Measurements from ENCODE around the gene EEPD1.
"Not testable (repeated sequence)": the region's sequence is repeated elsewhere in the genome, so short reads cannot be mapped to it uniquely, and the experiment has no call there.

The EEPD1 gene

DNA sequence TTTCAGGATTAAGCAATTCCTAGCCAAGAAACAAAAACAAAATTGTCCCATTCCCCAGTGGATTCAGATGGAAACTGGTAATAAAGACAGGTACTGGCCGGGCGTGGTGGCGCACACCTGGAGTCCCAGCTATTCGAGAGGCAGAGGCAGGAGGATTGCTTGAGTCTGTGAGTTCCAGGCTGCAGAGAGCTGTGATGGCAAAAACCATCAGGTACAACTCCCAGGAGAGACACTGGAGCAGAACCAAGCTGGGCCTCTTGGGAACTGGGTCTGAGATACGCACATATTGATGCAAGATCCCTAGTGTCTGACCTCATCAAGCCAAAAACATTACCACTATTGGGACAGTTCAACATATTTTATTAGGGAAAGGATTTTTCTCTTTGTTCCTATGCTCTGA lies 152.6 kb downstream of the EEPD1 start:
- no peak for DNase-seq

DNA sequence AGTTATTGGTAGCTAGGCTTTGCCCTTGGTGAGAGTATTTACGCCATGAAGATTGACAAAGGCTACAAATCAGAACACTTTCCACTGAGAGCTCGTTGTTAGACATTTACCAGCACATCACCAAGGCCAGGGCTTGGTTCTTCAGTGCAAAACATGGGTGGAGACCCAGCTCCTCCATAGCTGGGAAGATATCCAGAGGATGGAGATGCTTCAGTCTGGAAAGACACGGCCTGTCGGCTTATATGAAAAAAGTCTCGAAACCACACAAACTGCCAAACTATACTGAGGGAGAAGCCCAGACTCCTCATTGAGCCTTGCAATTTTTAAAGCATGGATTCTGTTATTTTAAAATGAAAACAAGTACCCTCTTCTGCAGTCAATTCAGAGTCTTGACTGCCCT lies 153.2 kb downstream of the EEPD1 start:
- DNase-seq: no peak

DNA sequence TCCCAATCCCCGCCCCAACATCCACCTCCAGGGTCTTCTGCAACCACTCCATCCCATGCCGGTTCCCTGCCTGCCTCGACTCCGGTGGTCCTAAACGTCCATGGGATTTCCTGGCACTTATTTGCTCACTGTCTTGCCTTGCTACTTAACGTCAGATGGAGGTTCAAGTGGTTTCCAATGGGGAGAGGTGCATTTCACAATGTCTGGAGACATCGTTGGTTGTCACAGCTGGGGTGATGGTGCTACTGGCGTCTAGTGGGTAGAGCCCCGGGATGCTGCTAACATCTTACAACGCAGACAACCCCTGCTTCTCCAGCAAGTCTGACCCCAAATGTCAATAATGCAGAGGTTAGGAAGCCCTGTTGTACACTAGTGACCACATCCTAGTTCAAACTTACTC lies 153.7 kb downstream of the EEPD1 start:
- no peak for DNase-seq

- DNase-seq: no peak
Observed at GRCh38 chr7:36308031-36308430, 155.0 kb downstream of the EEPD1 start.

- no peak for DNase-seq
Observed at GRCh38 chr7:36309301-36309700, 156.2 kb downstream of the EEPD1 start.

- no peak for DNase-seq
Observed at GRCh38 chr7:36309716-36310115, 156.7 kb downstream of the EEPD1 start.

GRCh38 chr7:36310897-36311296 lies 157.8 kb downstream of the EEPD1 start:
- DNase-seq: no peak

DNA sequence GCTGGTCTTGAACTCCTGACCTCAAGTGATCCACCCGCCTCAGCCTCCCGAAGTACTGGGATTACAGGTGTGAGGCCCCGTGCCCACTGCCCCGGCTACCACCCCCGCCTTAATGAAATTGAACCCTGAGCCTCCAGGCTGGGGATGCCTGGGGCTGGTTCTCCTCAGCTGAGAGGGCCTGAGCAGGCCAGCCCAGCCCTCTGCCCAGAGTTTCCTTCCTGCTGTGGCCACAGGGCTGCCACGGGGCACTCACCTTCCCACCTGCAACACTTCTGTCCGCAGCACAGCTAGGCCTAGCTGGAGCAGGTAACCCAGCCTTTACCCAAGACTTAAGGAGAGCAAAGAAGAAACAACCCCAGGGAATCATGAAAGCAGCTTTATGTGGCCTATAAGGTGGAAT lies 158.5 kb downstream of the EEPD1 start:
- no peak for DNase-seq

GRCh38 chr7:36312064-36312914 lies 159.2 kb downstream of the EEPD1 start:
- DNase-seq: no peak

- no peak for DNase-seq
Observed at GRCh38 chr7:36312915-36313334, 159.9 kb downstream of the EEPD1 start.

DNA sequence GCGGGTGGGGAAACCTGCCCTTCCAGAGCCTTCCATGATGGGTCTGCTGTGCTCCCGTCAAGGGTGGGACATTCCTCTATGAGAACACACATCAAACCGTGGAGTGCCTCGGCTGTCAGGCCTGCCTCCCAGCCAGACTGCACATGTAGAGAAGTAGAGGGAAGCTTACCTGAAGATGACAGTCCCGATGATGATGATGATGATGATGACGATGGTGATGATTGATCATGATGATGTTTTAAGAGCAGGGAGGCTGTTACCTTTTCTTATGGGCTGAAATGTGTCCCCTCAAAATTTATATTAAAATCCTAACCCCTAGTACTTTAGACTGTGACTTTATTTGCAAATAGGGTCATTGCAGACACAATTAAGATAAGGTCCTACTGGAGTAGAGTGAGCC lies 160.6 kb downstream of the EEPD1 start:
- no peak for DNase-seq

DNA sequence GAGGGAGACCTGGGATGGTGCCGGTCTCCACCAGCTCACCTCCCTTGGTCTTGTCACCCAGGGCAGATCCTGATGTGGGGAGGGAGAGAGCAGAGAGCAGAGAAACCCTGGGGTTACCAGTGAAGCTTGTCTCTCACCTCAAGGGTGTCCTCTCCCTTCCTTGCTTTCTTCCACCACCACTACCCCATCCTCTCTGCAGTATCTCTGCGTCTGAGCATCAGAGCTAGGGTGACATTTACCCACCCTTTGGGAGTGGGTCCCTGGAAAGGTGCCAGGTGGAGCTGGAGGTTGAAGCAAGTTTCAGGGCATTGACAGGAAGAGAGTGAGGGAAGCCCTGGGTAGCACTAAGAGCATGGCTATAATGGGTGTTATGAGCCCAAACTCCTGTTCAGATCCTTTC lies 161.4 kb downstream of the EEPD1 start:
- no peak for DNase-seq

- no peak for DNase-seq
Observed at GRCh38 chr7:36315309-36315944, 162.4 kb downstream of the EEPD1 start.

DNA sequence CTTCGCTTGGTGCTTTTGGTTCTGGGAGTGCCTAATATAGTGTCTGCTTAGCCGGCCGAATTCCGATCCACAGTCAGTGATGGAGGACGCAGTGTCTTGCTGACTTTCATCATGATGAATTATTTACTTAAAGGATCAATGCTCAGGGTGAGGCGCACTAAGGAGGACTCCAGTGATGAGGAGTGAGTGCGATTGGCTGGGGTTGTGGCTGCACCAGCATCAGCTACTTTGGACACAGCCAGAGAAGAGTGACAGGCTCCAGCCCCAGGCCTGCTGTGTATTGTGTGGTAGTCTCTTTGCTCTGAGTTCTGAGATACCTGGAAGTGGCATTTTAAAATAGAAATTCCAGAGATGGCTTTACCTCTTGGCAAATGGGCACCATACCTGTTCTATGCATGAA lies 163.3 kb downstream of the EEPD1 start:
- peak; percentile 24 for DNase-seq

DNA sequence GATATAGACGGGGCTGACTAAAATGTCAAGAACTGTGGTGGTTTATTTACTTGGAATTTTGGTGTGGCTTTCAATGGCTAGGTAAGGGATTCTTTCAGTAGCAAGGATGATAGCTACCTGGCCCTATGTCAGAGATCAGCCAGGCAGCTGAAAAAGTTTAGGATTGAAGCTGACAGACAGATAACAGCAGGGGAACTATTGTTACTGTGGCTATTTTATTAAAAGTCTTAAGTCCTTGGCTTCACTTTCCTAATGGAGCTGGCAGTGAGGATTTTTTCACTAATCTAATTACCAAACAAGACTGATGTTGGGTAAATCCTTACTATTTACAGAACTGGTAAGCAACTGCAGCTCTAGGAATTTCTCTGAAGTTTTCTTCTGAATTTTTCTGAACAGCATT lies 164.2 kb downstream of the EEPD1 start:
- no peak for DNase-seq

GRCh38 chr7:36318116-36318515 lies 165.1 kb downstream of the EEPD1 start:
- no peak for DNase-seq

- not testable (repeated sequence) for DNase-seq
Observed at GRCh38 chr7:36321284-36321683, 168.2 kb downstream of the EEPD1 start.

- no peak for DNase-seq
Observed at GRCh38 chr7:36336390-36336789, 183.3 kb downstream of the EEPD1 start.

DNA sequence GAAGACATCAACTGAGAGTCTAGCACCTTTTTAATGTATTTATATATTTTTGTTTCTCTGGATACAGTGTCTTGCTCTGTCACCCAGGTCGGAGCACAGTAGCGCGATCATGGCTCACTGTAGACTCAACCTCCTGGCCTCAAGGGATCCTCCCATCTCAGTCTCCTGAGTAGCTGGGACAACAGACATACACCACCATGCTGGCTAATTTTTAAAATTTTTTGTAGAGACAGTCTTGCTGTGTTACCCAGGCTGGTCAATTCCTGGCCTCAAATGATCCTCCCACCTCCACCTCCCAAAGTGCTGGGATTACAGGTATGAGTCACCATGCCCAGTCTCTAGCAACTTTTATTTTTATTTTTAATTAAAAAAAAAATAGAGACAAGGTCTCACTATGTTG lies 185.2 kb downstream of the EEPD1 start:
- DNase-seq: no peak

DNA sequence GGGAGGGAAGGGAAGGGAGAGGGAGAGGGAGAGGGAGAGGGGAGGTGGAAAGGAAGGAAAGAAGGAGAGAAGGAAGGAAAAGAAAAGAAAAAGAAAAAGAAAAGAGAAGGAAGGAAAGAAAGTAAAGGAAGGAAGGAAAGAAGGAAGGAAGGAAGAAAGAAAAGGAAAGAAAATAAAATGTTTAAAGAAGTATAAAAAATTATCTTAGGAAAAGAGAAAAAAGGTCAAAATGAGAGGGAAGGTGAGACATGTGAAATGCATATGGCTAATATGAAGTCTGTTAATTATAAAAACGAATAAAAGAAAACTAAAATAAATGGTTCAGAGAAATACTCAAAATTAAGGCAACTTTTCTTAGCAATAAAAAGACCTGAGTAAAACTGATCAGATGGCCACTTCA lies 190.5 kb downstream of the EEPD1 start:
- no peak for DNase-seq

- DNase-seq: no peak
Observed at GRCh38 chr7:36344622-36345021, 191.6 kb downstream of the EEPD1 start.

DNA sequence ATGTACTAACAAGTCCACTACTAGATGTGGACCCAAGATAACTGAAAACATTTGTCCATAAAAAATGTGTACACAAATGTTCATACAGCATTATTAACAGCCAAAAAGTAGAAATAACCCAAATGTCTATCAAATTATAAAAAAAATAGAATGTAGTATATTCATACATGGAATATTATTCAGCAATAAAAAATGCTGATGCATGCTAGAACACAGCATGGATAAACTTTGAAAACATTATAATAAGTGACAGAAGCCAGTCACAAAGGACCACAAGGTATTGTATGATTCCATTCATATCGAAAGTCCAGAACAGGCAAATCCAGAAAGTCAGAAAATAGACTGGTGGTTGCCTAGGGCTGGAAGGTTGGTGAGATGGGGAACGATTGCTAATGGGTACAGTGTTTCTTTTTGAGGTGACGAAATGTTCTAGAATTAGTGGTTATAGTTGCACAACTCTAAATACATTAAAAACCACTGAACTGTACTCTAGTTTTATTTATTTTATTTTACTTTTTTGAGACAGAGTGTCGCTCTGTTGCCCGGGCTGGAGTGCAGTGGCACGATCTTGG lies 193.3 kb downstream of the EEPD1 start:
- no peak for DNase-seq

- DNase-seq: peak; percentile 41
Observed at GRCh38 chr7:36348256-36348655, 195.2 kb downstream of the EEPD1 start.

DNA sequence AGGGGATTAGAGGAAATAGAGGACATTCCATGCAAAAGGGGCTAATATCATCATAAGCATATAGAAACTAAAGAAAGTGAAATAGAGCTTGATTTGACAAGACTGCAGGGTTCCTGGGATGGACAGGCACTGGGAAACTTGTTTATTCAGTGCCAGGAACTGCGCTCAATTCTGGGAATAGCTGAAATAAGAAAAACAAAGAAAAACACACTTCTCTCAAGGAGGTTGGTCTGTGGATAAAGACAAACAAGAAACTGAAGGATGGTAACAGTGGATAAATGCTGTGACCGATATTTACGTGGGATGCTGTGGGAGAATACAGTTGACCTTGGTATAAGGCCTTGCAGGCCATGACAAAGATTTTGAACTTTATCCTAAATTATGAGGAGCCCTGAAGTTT lies 195.7 kb downstream of the EEPD1 start:
- DNase-seq: no peak

All from eye (tissue), 1 donor.